Liver (tissue), 9 donors: Measurements from ENCODE around the gene RHNO1. TPM values are rescaled to one million over a fixed set of nuclear protein-coding genes. Genes with fewer than 3 reads are reported as not detected.

Source experiments
- DNase-seq: peaks from one replicate; pipeline ENCODE4 v3.0.0-alpha.2; 2017; ENCODE audit warnings: low spot score
- H3K27ac ChIP-seq, 2 donors: one replicate each; pipeline ENCODE4 v1.7.0; 2013; ENCODE audit warnings: inconsistent platforms in 2 of 2, low read length in 2 of 2, control low read depth in 1 of 2, low read depth in 1 of 2, mild to moderate bottlenecking in 1 of 2
- H3K27me3 ChIP-seq, 4 donors: one replicate each; pipeline versions ENCODE4 v1.6.1 to v1.7.0; 2013; ENCODE audit warnings: low read length in 3 of 4, inconsistent platforms in 1 of 4, mild to moderate bottlenecking in 1 of 4, moderate library complexity in 1 of 4; ENCODE audit not compliant: control insufficient read depth in 4 of 4, insufficient read depth in 4 of 4
- H3K36me3 ChIP-seq, 4 donors: one replicate each; pipeline versions ENCODE4 v1.6.1 to v1.7.0; 2013; ENCODE audit warnings: low read length in 3 of 4, mild to moderate bottlenecking in 3 of 4, low read depth in 1 of 4, moderate library complexity in 1 of 4; ENCODE audit not compliant: control insufficient read depth in 4 of 4, insufficient read depth in 3 of 4
- H3K4me1 ChIP-seq, 4 donors: one replicate each; pipeline versions ENCODE4 v1.6.1 to v1.7.0; 2013; ENCODE audit warnings: low read length in 3 of 4, mild to moderate bottlenecking in 3 of 4, moderate library complexity in 1 of 4; ENCODE audit not compliant: control insufficient read depth in 4 of 4, insufficient read depth in 4 of 4
- H3K4me3 ChIP-seq, 3 donors: one replicate each; pipeline versions ENCODE4 v1.6.1 to v1.7.0; 2013; ENCODE audit warnings: low read length in 3 of 3, control low read depth in 1 of 3, low read depth in 1 of 3, mild to moderate bottlenecking in 1 of 3
- H3K9ac ChIP-seq, 2 donors: one replicate each; pipeline ENCODE4 v1.7.0; 2013; ENCODE audit warnings: low read length in 2 of 2, mild to moderate bottlenecking in 2 of 2, moderate library complexity in 2 of 2, control low read depth in 1 of 2, low read depth in 1 of 2
- H3K9me3 ChIP-seq, 4 donors: one replicate each; pipeline versions ENCODE4 v1.6.1 to v1.7.0; 2013; ENCODE audit warnings: low read length in 3 of 4; ENCODE audit not compliant: control insufficient read depth in 4 of 4
- ATF3 ChIP-seq: IDR thresholded peaks from 2 replicates; pipeline ENCODE4 v1.6.1; 2016; ENCODE audit warnings: antibody characterized with exemption
- FOXA2 ChIP-seq: IDR thresholded peaks from 2 replicates; pipeline ENCODE4 v1.6.1; 2016; ENCODE audit warnings: antibody characterized with exemption
- GABPA ChIP-seq, 2 donors: IDR thresholded peaks in 1 of 2; conservative IDR thresholded peaks in 1 of 2; 2 replicates each; pipeline ENCODE4 v1.6.1; 2016; ENCODE audit warnings: antibody characterized with exemption in 2 of 2, mild to moderate bottlenecking in 1 of 2, moderate library complexity in 1 of 2
- HNF4A ChIP-seq, 2 donors: conservative IDR thresholded peaks; 2 replicates each; pipeline ENCODE4 v1.6.1; 2016; ENCODE audit warnings: antibody characterized with exemption in 2 of 2, mild to moderate bottlenecking in 2 of 2
- HNF4G ChIP-seq: IDR thresholded peaks from 2 replicates; pipeline ENCODE4 v1.6.1; 2016; ENCODE audit warnings: antibody characterized with exemption
- JUND ChIP-seq, 2 donors: IDR thresholded peaks; 2 replicates each; pipeline ENCODE4 v1.6.1; 2016; ENCODE audit warnings: antibody characterized with exemption in 2 of 2
- MAX ChIP-seq: IDR thresholded peaks from 2 replicates; pipeline ENCODE4 v1.6.1; 2016; ENCODE audit warnings: antibody characterized with exemption
- RAD21 ChIP-seq, 2 donors: IDR thresholded peaks; 2 replicates each; pipeline ENCODE4 v1.6.1; 2016; ENCODE audit warnings: antibody characterized with exemption in 2 of 2, mild to moderate bottlenecking in 2 of 2
- REST ChIP-seq: IDR thresholded peaks from 2 replicates; pipeline ENCODE4 v1.6.1; 2016; ENCODE audit warnings: antibody characterized with exemption, mild to moderate bottlenecking
- RXRA ChIP-seq, 2 donors: IDR thresholded peaks; 2 replicates each; pipeline ENCODE4 v1.6.1; 2017 to 2018; ENCODE audit warnings: antibody characterized with exemption in 2 of 2, mild to moderate bottlenecking in 1 of 2
- SP1 ChIP-seq: IDR thresholded peaks from 2 replicates; pipeline ENCODE4 v1.6.1; 2018; ENCODE audit warnings: antibody characterized with exemption, mild to moderate bottlenecking
- TAF1 ChIP-seq: conservative IDR thresholded peaks from 2 replicates; pipeline ENCODE4 v1.6.1; 2016; ENCODE audit warnings: antibody characterized with exemption, mild to moderate bottlenecking
- YY1 ChIP-seq: IDR thresholded peaks from 2 replicates; pipeline ENCODE4 v1.6.1; 2016; ENCODE audit warnings: antibody characterized with exemption, mild to moderate bottlenecking
- ZBTB33 ChIP-seq: IDR thresholded peaks from 2 replicates; pipeline ENCODE4 v1.6.1; 2016; ENCODE audit warnings: antibody characterized with exemption
- WGBS: extraction: QIAGEN DNeasy Blood & Tissue Kit; methylation state at CpG from one replicate; pipeline ENCODE4 v1.1.7; 2013; 5-methylcytosine and 5-hydroxymethylcytosine counted together
- polyA plus RNA-seq, 2 donors: library from polyadenylated mRNA; stranded (reverse) in 1 of 2; unstranded in 1 of 2; fragments of 200-250 nt in 1 of 2; fragments of >200 nt in 1 of 2; fragmentation: Nextera tagmentation in 1 of 2; extraction: Ambion mirVana in 1 of 2; gene quantifications; one replicate each; pipeline versions ENCODE4 v1.2.1 to v1.2.3, GENCODE V29; 2013 to 2015
- total RNA-seq, 2 donors: library from RNA; depleted of rRNA; stranded (reverse); fragments of >200 nt; gene quantifications; one replicate each; pipeline ENCODE4 v1.2.3, GENCODE V29; 2014
- donor health status: healthy.
- donor health status: healthy.
- donor health status: healthy.
- donor health status: healthy.
- donor health status: healthy.

Gene RHNO1
- total and polyA plus RNA-seq, 4 donors: 1.4 to 14.5 (median 2.8) TPM

- H3K36me3 ChIP-seq: peaks cover 0 to 13% (median 4%) of the 10 kb centered on the region in 4 donors
- 91% methylated on average over 3 of the region's 3 CpGs for WGBS
- H3K27me3 ChIP-seq: no peaks in the 10 kb centered on the region
These were observed 47.0 kb downstream of the RHNO1 start for GRCh38 chr12:2924019-2924418.

GRCh38 chr12:2925322-2925995 lies 48.4 kb downstream of the RHNO1 start:
- no peak overlapping the region for H3K9ac ChIP-seq
- no peak overlapping the region for H3K4me3 ChIP-seq
- H3K27ac ChIP-seq: no peak overlapping the region
- H3K9me3 ChIP-seq: no peaks in the 10 kb centered on the region
- TF ChIP-seq HNF4A (conservative IDR thresholded peaks at IDR 0.05) (no peak), GABPA (IDR thresholded peaks at IDR 0.05 in 1 of 2, conservative IDR thresholded peaks at IDR 0.05 in 1 of 2) (no peak), SP1 (no peak), TAF1 (no peak), YY1 (no peak), ZBTB33 (no peak), REST (no peak), ATF3 (no peak), RXRA (IDR thresholded peaks at IDR 0.05) (no peak), FOXA2 (no peak), JUND (IDR thresholded peaks at IDR 0.05) (no peak), MAX (no peak), RAD21 (IDR thresholded peaks at IDR 0.05) (no peak)
- WGBS: 93% methylated on average over 6 of the region's 6 CpGs
- DNase-seq: no peak
- no peaks in the 10 kb centered on the region for H3K27me3 ChIP-seq
- peaks cover 0 to 13% (median 4%) of the 10 kb centered on the region in 4 donors for H3K36me3 ChIP-seq
- peaks cover 0 to 5% (median 2%) of the 10 kb centered on the region in 4 donors for H3K4me1 ChIP-seq

More at GRCh38 chr12:2924019-2924418, 47.0 kb downstream of the RHNO1 start:
- Histone ChIP-seq H3K4me1 (peaks cover 0 to 5% (median 2%) of the 10 kb centered on the region in 4 donors), H3K9ac (no peak overlapping the region), H3K9me3 (no peaks in the 10 kb centered on the region), H3K4me3 (no peak overlapping the region), H3K27ac (no peak overlapping the region)
- DNase-seq: no peak
- TF ChIP-seq HNF4G: no peak
